Gastroesophageal sphincter (tissue), 3 donors: Measurements from ENCODE around the gene TRMT13.
"Not testable (repeated sequence)": the region's sequence is repeated elsewhere in the genome, so short reads cannot be mapped to it uniquely, and the experiment has no call there.

ENCODE experiments used
- CTCF ChIP-seq, 4 experiments: fragments of 200-600 bp in 2 of 4; fragments of 450-650 bp in 2 of 4; sonication (generic) in 1 of 4; IDR thresholded peaks; one replicate each; pipeline ENCODE4 v1.5.1; 2017 to 2019; ENCODE audit warnings: antibody characterized with exemption in 4 of 4, mild to moderate bottlenecking in 2 of 4, moderate library complexity in 2 of 4
- POLR2A ChIP-seq, 2 donors: fragments of 450-650 bp; IDR thresholded peaks; one replicate each; pipeline ENCODE4 v1.6.1; 2017; ENCODE audit warnings: antibody characterized with exemption in 2 of 2, mild to moderate bottlenecking in 2 of 2, moderate library complexity in 1 of 2

GRCh38 chr1:100200060-100200459, 67.1 kb downstream of the TRMT13 start:
- TF ChIP-seq CTCF, POLR2A (IDR thresholded peaks at IDR 0.05): not testable (repeated sequence)
